PC-9 (cell line): ENCODE data around the gene C9orf153.

Experiments
- CTCF ChIP-seq: fragments of 200-600 bp; sonication (generic); conservative IDR thresholded peaks from 2 replicates; pipeline ENCODE4 v1.6.1; 2017; ENCODE audit warnings: mixed run types, antibody characterized with exemption, mild to moderate bottlenecking, moderate library complexity
- EZH2 ChIP-seq: fragments of 200-600 bp; sonication (generic); IDR thresholded peaks from 2 replicates; pipeline ENCODE4 v1.8.0; 2017; ENCODE audit warnings: antibody characterized with exemption, low read depth

GRCh38 chr9:86259557-86259956 lies at the start of gene C9orf153:
- TF ChIP-seq EZH2 (no peak), CTCF (no peak)
